SK-N-MC (cell line): ENCODE measurements around the gene TOMM40.
"Not testable (repeated sequence)": the region's sequence is repeated elsewhere in the genome, so short reads cannot be mapped to it uniquely, and the experiment has no call there.

Source experiments
- DNase-seq: peaks from one replicate; pipeline ENCODE4 v3.0.0-alpha.2; 2011; ENCODE audit warnings: low read depth, low spot score
- H3K27ac ChIP-seq: fragments of 200-600 bp; sonication (generic); 2 replicates; pipeline ENCODE4 v1.5.1; 2016; ENCODE audit warnings: mixed run types
- H3K36me3 ChIP-seq: fragments of 200-600 bp; sonication (generic); 2 replicates; pipeline ENCODE4 v1.6.1; 2017; ENCODE audit warnings: antibody characterized with exemption, low read length, mixed read lengths; ENCODE audit not compliant: insufficient read depth
- H3K4me3 ChIP-seq: fragments of 200-600 bp; sonication (generic); 2 replicates; pipeline ENCODE4 v1.5.1; 2016
- H3K9ac ChIP-seq: fragments of 200-600 bp; sonication (generic); 2 replicates; pipeline ENCODE4 v1.8.0; 2017; ENCODE audit warnings: mixed run types, mixed read lengths; ENCODE audit not compliant: insufficient read length
- H3K9me3 ChIP-seq: fragments of 200-600 bp; sonication (generic); 2 replicates; pipeline ENCODE4 v1.6.1; 2017; ENCODE audit warnings: low read depth, mild to moderate bottlenecking, antibody characterized with exemption, low read length, moderate library complexity, mixed read lengths
- EZH2 ChIP-seq: fragments of 200-600 bp; sonication (generic); IDR thresholded peaks from one replicate; pipeline ENCODE4 v1.6.1; 2017; ENCODE audit warnings: antibody characterized with exemption
- FOXP2 ChIP-seq: optimal IDR thresholded peaks from 2 replicates; pipeline ENCODE3; 2011; ENCODE audit warnings: mild to moderate bottlenecking, moderate library complexity; ENCODE audit not compliant: insufficient read depth; ENCODE audit errors: extremely low read length, control extremely low read depth
- POLR2AphosphoS5 ChIP-seq: IDR thresholded peaks from 2 replicates; pipeline ENCODE4 v1.6.1; 2012; ENCODE audit warnings: mild to moderate bottlenecking, low read depth, low read length, borderline replicate concordance

TOMM40 gene

DNA sequence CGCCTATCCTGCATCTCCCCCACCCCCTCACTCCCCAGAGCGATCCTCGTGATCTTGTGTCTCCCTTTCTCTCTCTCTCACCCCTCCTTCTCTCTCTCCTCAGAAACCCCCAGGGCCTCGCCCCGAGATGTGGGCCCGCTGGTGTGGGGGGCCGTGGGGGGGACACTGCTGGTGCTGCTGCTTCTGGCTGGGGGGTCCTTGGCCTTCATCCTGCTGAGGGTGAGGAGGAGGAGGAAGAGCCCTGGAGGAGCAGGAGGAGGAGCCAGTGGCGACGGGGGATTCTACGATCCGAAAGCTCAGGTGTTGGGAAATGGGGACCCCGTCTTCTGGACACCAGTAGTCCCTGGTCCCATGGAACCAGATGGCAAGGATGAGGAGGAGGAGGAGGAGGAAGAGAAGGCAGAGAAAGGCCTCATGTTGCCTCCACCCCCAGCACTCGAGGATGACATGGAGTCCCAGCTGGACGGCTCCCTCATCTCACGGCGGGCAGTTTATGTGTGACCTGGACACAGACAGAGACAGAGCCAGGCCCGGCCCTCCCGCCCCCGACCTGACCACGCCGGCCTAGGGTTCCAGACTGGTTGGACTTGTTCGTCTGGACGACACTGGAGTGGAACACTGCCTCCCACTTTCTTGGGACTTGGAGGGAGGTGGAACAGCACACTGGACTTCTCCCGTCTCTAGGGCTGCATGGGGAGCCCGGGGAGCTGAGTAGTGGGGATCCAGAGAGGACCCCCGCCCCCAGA lies 12.8 kb upstream of the TOMM40 start:
- H3K9ac ChIP-seq: no peak overlapping the region
- H3K4me3 ChIP-seq: no peak overlapping the region
- no peak for DNase-seq
- H3K9me3 ChIP-seq: no peaks in the 10 kb centered on the region
- TF ChIP-seq POLR2AphosphoS5: no peak
- TF ChIP-seq FOXP2: no peak
- no peak for TF ChIP-seq EZH2
- no peak overlapping the region for H3K27ac ChIP-seq
- H3K36me3 ChIP-seq: peaks cover 13% of the 10 kb centered on the region; the same call in 1 of the 2 replicates

GRCh38 chr19:44879309-44880065 lies 11.6 kb upstream of the TOMM40 start:
- TF ChIP-seq FOXP2: no peak
- no peak for TF ChIP-seq POLR2AphosphoS5
- no peak for TF ChIP-seq EZH2

GRCh38 chr19:44882063-44882462 lies 9.0 kb upstream of the TOMM40 start:
- no peaks in the 10 kb centered on the region; the same call in 1 of the 2 replicates for H3K36me3 ChIP-seq
- TF ChIP-seq FOXP2: no peak
- no peak for TF ChIP-seq EZH2
- TF ChIP-seq POLR2AphosphoS5: no peak
- no peak overlapping the region for H3K4me3 ChIP-seq
- H3K27ac ChIP-seq: no peak overlapping the region
- DNase-seq: no peak
- H3K9ac ChIP-seq: no peak overlapping the region
- H3K9me3 ChIP-seq: no peaks in the 10 kb centered on the region

More at GRCh38 chr19:44879309-44880065, 11.6 kb upstream of the TOMM40 start:
- no peak for DNase-seq
- H3K36me3 ChIP-seq: peaks cover 9% of the 10 kb centered on the region; the same call in 1 of the 2 replicates
- H3K9ac ChIP-seq: no peak overlapping the region
- H3K4me3 ChIP-seq: no peak overlapping the region
- H3K9me3 ChIP-seq: no peaks in the 10 kb centered on the region
- no peak overlapping the region for H3K27ac ChIP-seq

DNA sequence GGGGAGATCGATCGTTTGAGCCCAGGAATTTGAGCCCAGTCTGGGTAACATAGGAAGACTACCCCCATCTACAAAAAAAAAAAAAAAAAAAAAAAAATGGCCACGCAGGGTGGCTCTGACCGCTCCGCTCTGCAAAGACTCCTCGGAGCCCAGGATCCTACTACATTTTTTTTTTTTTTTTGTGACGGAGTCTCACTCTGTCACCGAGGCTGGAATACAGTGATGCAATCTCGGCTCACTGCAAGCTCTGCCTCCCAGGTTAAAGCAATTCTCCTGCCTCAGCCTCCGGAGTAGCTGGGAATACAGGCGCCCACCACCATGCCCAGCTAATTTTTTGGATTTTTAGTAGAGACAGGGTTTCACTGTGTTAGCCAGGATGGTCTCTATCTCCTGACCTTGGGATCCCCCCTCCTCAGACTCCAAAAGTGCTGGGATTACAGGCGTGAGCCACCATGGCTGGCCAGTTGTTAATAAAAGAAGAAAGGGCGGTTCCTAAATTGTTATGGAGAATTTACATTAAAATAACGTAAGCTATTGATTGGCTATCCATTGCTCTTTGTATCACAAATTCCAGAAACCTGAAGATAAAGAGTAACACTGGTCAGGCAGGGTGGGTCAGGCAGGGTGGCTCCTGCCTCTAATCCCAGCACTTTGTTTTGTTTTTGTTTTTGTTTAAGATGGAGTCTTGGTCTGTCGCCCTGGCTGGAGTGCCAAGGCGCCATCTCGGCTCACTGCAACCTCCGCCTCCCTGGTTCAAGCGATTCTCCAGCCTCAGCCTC lies 8.2 kb upstream of the TOMM40 start:
- DNase-seq, H3K9me3 ChIP-seq, H3K4me3 ChIP-seq, H3K27ac ChIP-seq, H3K9ac ChIP-seq, H3K36me3 ChIP-seq: not testable (repeated sequence)

DNA sequence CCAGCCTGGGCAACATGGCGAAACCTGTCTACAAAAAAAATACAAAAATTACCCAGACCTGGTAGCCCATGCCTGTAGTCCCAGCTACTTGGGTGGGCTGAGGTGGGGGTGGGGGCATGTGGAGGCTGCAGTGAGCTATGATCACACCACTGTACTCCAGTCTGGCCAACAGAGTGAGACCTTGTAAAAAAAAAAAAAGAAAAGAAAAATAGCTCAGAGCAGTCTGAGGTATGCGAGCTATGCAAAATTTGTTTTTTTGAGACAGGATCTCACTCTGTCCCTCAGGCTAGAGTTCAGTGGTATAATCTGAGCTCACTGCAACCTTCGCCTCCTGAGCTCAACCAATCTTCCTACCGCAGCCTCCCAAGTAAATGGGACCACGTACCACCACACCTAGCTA lies 7.1 kb upstream of the TOMM40 start:
- DNase-seq: no peak
- no peak overlapping the region for H3K4me3 ChIP-seq
- H3K36me3 ChIP-seq: no peaks in the 10 kb centered on the region; the same call in 1 of the 2 replicates
- no peaks in the 10 kb centered on the region for H3K9me3 ChIP-seq
- no peak overlapping the region for H3K9ac ChIP-seq
- H3K27ac ChIP-seq: no peak overlapping the region
- no peak for TF ChIP-seq EZH2
- no peak for TF ChIP-seq FOXP2
- TF ChIP-seq POLR2AphosphoS5: no peak

DNA sequence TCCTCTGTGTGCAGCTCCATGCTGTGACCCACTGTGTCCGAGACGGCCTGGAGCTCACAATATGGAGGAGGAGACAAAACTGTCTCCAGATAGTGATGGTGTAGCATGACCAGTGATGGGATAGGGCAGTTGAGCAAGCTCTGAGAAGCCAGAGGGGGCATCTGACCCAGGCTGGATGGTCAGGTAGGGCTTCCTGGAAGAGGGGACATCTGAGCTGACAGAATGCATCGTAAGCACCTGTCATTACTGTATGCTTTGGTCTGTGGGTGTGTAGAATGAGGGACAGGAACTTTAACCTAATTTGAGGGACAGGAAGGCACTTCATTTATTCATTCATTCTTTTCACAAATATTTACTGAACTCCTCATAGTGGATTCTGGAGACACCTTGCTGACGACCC lies 6.5 kb upstream of the TOMM40 start:
- Histone ChIP-seq H3K4me3 (no peak overlapping the region), H3K9me3 (no peaks in the 10 kb centered on the region), H3K36me3 (no peaks in the 10 kb centered on the region), H3K9ac (no peak overlapping the region), H3K27ac (no peak overlapping the region)
- TF ChIP-seq EZH2 (no peak), FOXP2 (no peak), POLR2AphosphoS5 (no peak)
- DNase-seq: no peak

DNA sequence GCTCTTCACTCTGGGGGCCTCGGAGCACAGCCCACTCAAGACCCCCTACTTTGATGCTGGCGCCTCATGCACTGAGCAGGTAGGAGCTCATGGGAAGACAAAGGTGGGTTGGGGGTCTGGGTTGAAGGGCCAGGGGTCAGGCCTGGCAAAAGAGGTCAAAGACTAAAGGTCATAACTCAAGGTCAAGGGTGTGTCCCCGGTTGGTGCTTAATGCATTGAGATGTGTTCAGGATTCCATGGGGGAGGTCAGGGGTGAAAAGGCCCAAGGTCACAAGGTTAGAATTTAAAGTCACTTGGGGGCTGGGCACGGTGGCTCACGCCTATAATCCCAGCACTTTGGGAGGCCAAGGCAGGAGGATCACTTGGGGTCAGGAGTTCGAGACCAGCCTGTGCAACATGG lies 4.9 kb upstream of the TOMM40 start:
- TF ChIP-seq FOXP2: no peak
- no peak for TF ChIP-seq POLR2AphosphoS5
- TF ChIP-seq EZH2: no peak
- Histone ChIP-seq H3K4me3 (no peak overlapping the region), H3K27ac (no peak overlapping the region), H3K9ac (no peak overlapping the region), H3K9me3 (no peaks in the 10 kb centered on the region), H3K36me3 (no peaks in the 10 kb centered on the region)
- no peak for DNase-seq

- no peak for DNase-seq
- TF ChIP-seq EZH2 (no peak), POLR2AphosphoS5 (no peak), FOXP2 (no peak)
- no peaks in the 10 kb centered on the region for H3K9me3 ChIP-seq
- H3K4me3 ChIP-seq: no peak overlapping the region
- H3K27ac ChIP-seq: no peak overlapping the region
- H3K36me3 ChIP-seq: peaks cover 5% of the 10 kb centered on the region
- no peak overlapping the region for H3K9ac ChIP-seq
These were observed 3.4 kb upstream of the TOMM40 start for GRCh38 chr19:44887648-44888047.

GRCh38 chr19:44888335-44888734 lies 2.7 kb upstream of the TOMM40 start:
- H3K9ac ChIP-seq, H3K27ac ChIP-seq, DNase-seq, H3K4me3 ChIP-seq, H3K9me3 ChIP-seq: not testable (repeated sequence)
- H3K36me3 ChIP-seq: peaks cover 12% of the 10 kb centered on the region
